ENCODE measurements around the gene PKNOX2. TPM values are rescaled to one million over a fixed set of nuclear protein-coding genes. Genes with fewer than 3 reads are reported as not detected.

PKNOX2 gene
- total and polyA plus RNA-seq, 2 of the 4 experiments (the other 2 are of a cell fraction): 0.72 to 2.3 TPM

- CTCF ChIA-PET: no interaction called here
- Histone ChIP-seq H3K27ac (ENCODE audit: insufficient read depth, low read length) (no peak overlapping the region), H2AK5ac (ENCODE audit: low read depth, low read length) (no peak overlapping the region), H3K27me3 (ENCODE audit: control insufficient read depth, insufficient read depth, low read length) (peaks cover 2% of the 10 kb centered on the region), H2BK15ac (ENCODE audit: low read depth, low read length) (no peak overlapping the region), H2BK20ac (ENCODE audit: low read depth, low read length) (no peak overlapping the region), H3K79me1 (ENCODE audit: low read depth in 1 of 2, low read length in 2 of 2) (no peaks in the 10 kb centered on the region), H3K56ac (ENCODE audit: extremely low read depth, insufficient read depth, low read length) (no peak overlapping the region), H4K91ac (ENCODE audit: insufficient read depth, low read depth, low read length) (no peak overlapping the region), H2AK9ac (replicated peaks; ENCODE audit: low read depth, low read length, poor library complexity) (no peak overlapping the region), H4K20me1 (ENCODE audit: insufficient read depth, low read length) (no peaks in the 10 kb centered on the region; the same call in 1 of the 2 replicates), H3K4me1 (ENCODE audit: control insufficient read depth, insufficient read depth, low read length) (no peaks in the 10 kb centered on the region), H4K5ac (ENCODE audit: low read depth, low read length) (no peak overlapping the region), H3K9me1 (ENCODE audit: insufficient read depth, low read length) (peaks cover 4% of the 10 kb centered on the region), H3K9me3 (ENCODE audit: control insufficient read depth, insufficient read depth, low read length) (no peaks in the 10 kb centered on the region), H2BK120ac (ENCODE audit: low read depth, low read length) (no peak overlapping the region), H3K4ac (ENCODE audit: low read depth, low read length) (no peak overlapping the region), H2AFZ (replicated peaks; ENCODE audit: low read length, poor library complexity) (no peak overlapping the region), H3K4me3 (ENCODE audit: insufficient read depth, low read depth, low read length) (no peak overlapping the region), H3K36me3 (ENCODE audit: control insufficient read depth, insufficient read depth, low read length) (no peaks in the 10 kb centered on the region), H3K4me2 (ENCODE audit: low read depth, low read length) (no peak overlapping the region), H2BK5ac (ENCODE audit: low read depth, low read length, poor library complexity, severe bottlenecking) (no peak overlapping the region), H4K8ac (ENCODE audit: low read depth in 2 of 2, low read length in 2 of 2) (no peak overlapping the region), H3K23ac (ENCODE audit: low read depth, low read length) (no peak overlapping the region), H3K18ac (ENCODE audit: low read depth, low read length) (no peak overlapping the region), H3K9ac (ENCODE audit: low read depth, low read length) (no peak overlapping the region), H3K14ac (replicated peaks; ENCODE audit: low read depth, low read length) (no peak overlapping the region; the same call in 1 of the 2 replicates)
- in situ Hi-C loops (cut with MboI; ENCODE audit: low sequenced_read_pairs) (no loop called here), intact Hi-C loops (cut with micrococcal nuclease) (loop anchor here (1.0 to 5.0 kb wide), 3 partner anchors 123 to 262 kb away; no protein-coding TSS in a partner anchor), dilution Hi-C loops (cut with HindIII; ENCODE audit: low sequenced_read_pairs, unreplicated experiment) (no loop called here)
- ATAC-seq (ENCODE audit: low read depth) (no peak), DNase-seq (no peak)
- no peak for TF ChIP-seq ELK1 (IDR thresholded peaks at IDR 0.05; ENCODE audit: borderline replicate concordance, low read depth, low read length)
- no peak for TF ChIP-seq FOS (IDR thresholded peaks at IDR 0.05; ENCODE audit: low read depth, low read length)
- no peak for TF ChIP-seq BHLHE40 (IDR thresholded peaks at IDR 0.05; ENCODE audit: low read depth, low read length)
- TF ChIP-seq RCOR1 (IDR thresholded peaks at IDR 0.05; ENCODE audit: insufficient replicate concordance, low read length): no peak
- no peak for TF ChIP-seq POLR2A (IDR thresholded peaks at IDR 0.05; ENCODE audit: low read depth, low read length)
- POLR2A ChIA-PET (ENCODE audit: unreplicated experiment): no interaction called here
- WGBS, 2 experiments (ENCODE audit: extremely low coverage in 2 of 2, insufficient read length in 1 of 2): 93% methylated on average over 7 of the region's 11 CpGs; no CpG with 5 or more reads in 1 of the 2 experiments
- BruUV-seq (replicated peaks): no TSS peak
Measured at GRCh38 chr11:125223901-125224361, 59.4 kb downstream of the PKNOX2 start.

Data from IMR-90 (cell line).